ENCODE results near the gene ARHGEF7.

Gene ARHGEF7

DNA sequence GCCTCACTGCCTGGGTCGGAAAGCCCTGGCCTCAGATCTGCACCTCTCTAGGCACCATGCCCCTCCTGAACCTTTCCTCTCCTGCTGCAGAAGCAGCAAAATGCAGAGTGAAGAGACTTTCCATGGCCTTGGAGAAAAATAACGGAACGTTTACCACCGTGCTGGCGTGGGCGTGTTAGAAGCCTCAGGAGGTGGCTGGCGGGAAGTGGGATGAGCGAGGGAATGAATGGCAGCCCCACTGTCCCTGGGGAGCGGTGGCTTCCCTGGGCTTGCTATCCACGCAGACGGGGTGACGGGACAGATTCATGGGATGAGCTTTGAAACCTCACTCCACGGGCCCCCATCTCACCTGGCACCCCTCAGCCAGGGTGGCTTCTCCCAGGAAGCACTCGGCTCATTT, 209.6 kb downstream of the ARHGEF7 start:
- DNase-seq (ENCODE audit: insufficient read length) (no peak), FAIRE-seq (no peak)
- TF ChIP-seq POLR2AphosphoS5 (IDR thresholded peaks at IDR 0.05; ENCODE audit: low read depth, low read length) = no peak
- no peak for TF ChIP-seq TAF1 (IDR thresholded peaks at IDR 0.05; ENCODE audit: borderline replicate concordance, low read depth, low read length)
- TF ChIP-seq POLR2A (IDR thresholded peaks at IDR 0.05; ENCODE audit: low read depth, low read length) = no peak

DNA sequence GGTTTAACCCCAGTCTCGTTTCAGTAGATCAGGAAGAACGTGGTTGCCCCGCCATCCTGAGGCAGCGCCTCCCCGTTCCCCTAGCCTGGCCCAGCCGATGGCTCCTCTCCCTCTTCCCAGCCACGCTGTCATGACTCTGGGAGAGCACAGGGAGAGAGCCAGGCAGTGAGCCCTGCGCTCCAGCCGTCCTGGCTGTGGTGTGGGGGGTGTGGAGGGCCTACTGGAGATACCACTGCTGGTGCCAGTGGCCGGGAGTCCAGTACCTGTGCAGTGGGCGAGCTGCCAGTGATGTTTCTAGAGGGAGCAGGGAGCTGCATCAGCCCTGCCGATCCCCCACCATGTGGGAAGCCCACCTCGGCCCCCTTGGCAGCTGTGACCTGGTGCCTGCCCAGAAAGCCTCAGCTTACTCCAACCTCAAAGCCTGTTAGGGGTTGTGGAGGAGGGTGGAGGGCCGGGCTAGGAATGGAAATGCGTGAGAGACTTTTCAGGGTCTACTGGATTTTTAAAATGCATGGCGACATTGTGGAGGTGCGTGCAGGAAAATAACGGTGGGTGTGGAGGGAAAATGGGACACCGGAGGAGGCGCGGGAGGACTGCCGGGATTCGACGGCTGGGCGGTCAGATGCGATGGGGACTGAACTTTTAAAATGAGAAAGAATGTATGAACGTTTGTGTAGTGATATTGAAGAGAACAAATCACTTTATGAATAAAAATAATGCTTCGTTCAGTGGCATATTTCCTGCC, 210.2 kb downstream of the ARHGEF7 start:
- TF ChIP-seq POLR2AphosphoS5 (IDR thresholded peaks at IDR 0.05; ENCODE audit: low read depth, low read length) = no peak
- no peak for TF ChIP-seq TAF1 (IDR thresholded peaks at IDR 0.05; ENCODE audit: borderline replicate concordance, low read depth, low read length)
- no peak for DNase-seq (ENCODE audit: insufficient read length)
- FAIRE-seq = no peak

DNA sequence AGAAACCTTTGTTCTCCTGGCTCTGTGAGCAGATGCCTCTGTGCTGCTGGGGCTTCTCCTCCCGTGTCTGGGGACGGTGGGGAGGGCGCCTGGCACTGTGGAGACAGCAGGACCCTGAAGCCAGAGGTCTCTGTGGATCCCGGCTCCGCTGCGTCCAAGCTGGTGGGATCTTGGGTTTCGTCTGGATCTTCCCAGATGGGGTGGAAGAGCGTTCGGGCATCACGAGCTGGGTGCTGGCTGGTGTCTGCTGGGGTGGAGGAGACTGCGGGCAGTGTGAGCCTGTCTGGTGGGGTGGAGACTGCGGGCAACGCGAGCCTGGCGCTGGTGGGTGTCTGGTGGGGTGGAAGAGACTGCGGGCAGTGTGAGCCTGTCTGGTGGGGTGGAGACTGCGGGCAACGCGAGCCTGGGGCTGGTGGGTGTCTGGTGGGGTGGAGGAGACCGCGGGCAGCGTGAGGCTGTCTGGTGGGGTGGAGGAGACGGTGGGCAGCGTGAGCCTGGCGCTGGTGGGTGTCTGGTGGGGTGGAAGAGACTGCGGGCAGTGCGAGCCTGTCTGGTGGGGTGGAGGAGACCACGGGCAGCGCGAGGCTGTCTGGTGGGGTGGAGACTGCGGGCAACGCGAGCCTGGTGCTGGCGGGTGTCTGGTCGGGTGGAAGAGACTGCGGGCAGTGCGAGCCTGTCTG, 211.0 kb downstream of the ARHGEF7 start:
- TF ChIP-seq TAF1 (IDR thresholded peaks at IDR 0.05; ENCODE audit: borderline replicate concordance, low read depth, low read length) (no peak), POLR2A (IDR thresholded peaks at IDR 0.05; ENCODE audit: low read depth, low read length) (no peak), POLR2AphosphoS5 (IDR thresholded peaks at IDR 0.05; ENCODE audit: low read depth, low read length) (no peak)
- no peak for FAIRE-seq
- DNase-seq (ENCODE audit: insufficient read length) = no peak

DNA sequence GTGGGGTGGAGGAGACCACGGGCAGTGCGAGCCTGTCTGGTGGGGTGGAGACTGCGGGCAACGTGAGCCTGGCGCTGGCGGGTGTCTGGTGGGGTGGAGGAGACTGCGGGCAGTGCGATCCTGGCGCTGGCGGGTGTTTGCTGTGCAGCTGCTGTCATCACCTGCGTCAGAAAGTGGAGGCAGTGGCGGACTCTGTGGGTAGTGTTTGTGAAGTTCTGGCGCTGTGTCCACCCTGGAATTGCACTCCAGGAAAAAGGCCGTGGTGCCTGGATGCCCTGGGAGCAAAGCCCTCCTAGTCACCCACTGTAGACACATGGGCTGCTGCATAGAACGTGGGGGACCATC, 211.5 kb downstream of the ARHGEF7 start:
- no peak for DNase-seq (ENCODE audit: insufficient read length)
- FAIRE-seq = no peak
- TF ChIP-seq POLR2AphosphoS5 (IDR thresholded peaks at IDR 0.05; ENCODE audit: low read depth, low read length) (no peak), POLR2A (IDR thresholded peaks at IDR 0.05; ENCODE audit: low read depth, low read length) (no peak), TAF1 (IDR thresholded peaks at IDR 0.05; ENCODE audit: borderline replicate concordance, low read depth, low read length) (no peak)

DNA sequence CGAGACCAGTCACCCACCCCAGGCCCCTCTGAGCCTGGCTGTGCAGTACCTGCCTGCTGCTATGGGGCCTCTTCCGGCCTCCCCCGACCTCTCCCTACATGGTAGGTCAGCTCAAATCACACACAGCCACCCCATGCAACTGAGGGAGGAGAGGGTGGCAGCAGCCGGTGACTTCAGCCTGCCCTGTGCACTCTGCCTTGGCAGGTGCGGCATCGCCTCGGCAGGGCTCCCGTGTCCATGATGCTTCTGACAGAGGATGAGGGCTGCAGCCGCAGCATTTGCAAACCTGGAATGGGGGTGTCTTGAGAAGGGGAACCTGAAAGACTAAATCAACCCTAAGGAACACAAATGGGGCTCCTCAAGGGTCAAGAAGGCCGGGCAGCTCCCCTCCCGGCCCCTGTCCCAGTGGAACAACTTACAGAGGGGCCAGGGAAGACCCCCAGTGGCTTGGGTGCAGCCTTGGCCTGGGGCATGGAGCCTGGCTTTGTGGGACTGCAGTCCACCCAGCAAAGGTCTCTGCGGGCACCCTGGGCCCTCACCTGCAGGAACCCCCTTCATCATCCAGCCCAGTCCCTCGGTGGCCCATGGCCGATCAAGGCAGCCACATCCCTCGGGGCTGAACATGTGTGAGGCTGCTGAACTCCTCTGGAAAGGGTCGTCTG, 212.0 kb downstream of the ARHGEF7 start:
- TF ChIP-seq POLR2AphosphoS5 (IDR thresholded peaks at IDR 0.05; ENCODE audit: low read depth, low read length) = no peak
- TF ChIP-seq TAF1 (IDR thresholded peaks at IDR 0.05; ENCODE audit: borderline replicate concordance, low read depth, low read length) = no peak
- no peak for TF ChIP-seq POLR2A (IDR thresholded peaks at IDR 0.05; ENCODE audit: low read depth, low read length)
- DNase-seq (ENCODE audit: insufficient read length) (no peak), FAIRE-seq (no peak)

DNA sequence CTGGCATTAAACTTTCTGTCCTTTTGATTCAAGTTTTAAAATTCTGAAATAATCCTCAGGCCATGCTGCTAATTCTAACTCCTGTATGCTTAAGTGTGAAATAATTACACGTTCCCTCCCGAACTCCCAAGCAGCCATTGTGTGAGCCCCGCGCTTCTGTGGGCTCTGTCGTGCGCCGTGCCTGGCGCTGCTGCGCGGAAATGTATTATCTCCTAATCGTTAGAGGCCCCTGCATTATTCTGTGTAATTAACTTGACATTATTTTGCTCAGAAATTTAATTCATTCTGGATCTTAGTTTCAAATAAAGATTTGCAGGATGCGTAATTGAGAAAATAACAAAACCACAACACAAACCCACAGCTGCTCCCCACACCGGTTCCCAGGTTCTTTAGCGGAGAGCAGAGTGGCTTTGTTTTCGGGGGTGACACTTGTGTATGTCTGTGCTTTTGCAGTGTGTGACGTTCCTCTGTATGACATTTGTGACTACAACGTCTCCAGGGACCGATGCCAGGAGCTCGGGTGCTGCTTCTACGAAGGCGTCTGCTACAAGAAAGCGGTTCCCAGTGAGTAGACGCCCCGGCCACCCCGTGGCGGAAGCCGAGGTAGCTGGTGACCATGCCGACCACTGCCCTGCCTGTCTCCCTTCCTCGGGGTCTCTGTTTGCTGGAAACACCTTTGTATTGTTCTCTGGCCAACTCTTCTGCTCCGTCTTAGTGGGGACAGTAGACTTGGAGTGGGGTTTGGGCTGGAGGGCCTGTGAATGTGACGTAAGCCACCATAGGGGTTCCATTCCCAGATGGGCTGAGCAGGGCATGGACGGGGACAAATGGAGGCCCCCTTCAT, 212.8 kb downstream of the ARHGEF7 start:
- no peak for DNase-seq (ENCODE audit: insufficient read length)
- no peak for TF ChIP-seq POLR2AphosphoS5 (IDR thresholded peaks at IDR 0.05; ENCODE audit: low read depth, low read length)
- no peak for TF ChIP-seq POLR2A (IDR thresholded peaks at IDR 0.05; ENCODE audit: low read depth, low read length)
- FAIRE-seq = no peak

DNA sequence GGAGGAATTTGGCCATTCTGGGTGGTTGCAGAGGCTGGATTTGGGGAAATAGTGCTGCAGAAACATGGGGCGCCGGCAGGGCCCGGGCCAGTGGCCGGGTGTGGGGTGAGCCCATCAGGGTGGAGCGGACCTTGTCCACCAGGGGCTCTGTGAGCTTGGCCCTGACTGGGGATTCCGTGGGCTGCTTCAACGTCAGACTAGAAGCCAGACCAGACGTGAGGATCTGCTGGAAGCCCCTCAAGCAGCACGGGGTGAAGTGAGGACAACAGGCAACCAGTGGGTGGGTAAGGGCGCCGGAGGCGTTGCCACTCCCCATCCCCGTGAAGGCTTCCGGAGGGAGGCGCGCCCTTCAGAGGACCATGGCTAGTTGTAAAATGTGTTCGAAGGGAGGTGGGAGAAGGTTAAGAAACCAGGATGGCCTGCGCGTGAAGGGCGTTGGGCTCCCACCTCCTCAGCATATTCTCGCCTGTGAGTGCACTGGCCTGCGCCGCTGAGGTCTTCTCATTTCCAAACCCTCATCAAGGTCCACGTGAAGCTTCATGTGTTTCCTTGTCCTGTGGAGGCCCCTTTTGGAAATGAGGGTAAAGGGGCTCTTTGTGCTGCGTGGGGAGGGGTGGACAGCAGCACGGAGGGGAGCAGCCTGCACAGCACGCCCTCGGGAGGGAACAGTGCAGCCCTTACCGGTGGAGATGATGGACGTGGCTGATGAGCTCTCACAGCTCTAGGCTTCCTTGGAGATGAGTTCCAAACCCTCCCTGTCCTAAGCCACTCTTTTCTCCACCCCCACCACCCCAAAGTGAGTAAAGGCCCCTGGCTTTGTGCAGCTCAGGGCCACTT, 213.7 kb downstream of the ARHGEF7 start:
- TF ChIP-seq TAF1 (IDR thresholded peaks at IDR 0.05; ENCODE audit: borderline replicate concordance, low read depth, low read length) (no peak), POLR2AphosphoS5 (IDR thresholded peaks at IDR 0.05; ENCODE audit: low read depth, low read length) (no peak), POLR2A (IDR thresholded peaks at IDR 0.05; ENCODE audit: low read depth, low read length) (no peak)
- FAIRE-seq = no peak
- DNase-seq (ENCODE audit: insufficient read length) = no peak

DNA sequence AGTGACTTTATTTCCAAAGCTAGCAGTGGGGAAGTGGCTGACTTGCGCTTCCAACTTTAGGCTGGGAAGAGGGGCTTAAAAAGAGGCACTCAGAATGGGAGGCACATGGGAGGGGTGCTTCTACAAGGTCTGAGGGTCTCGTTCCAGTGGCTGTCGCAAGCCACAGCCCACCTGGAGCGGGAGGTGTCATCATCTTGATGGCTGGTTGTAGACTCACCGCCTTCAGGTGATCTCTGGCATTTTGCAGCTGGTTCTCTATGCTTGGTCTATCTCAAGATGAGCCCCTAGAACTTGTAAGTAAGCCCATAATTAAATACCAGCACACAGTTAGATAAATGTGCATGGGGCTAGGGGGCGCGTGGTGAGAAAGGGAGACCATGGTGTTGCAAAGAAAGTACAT, 214.5 kb downstream of the ARHGEF7 start:
- FAIRE-seq = no peak
- no peak for TF ChIP-seq POLR2AphosphoS5 (IDR thresholded peaks at IDR 0.05; ENCODE audit: low read depth, low read length)
- no peak for TF ChIP-seq POLR2A (IDR thresholded peaks at IDR 0.05; ENCODE audit: low read depth, low read length)
- no peak for TF ChIP-seq TAF1 (IDR thresholded peaks at IDR 0.05; ENCODE audit: borderline replicate concordance, low read depth, low read length)
- DNase-seq (ENCODE audit: insufficient read length) = no peak

DNA sequence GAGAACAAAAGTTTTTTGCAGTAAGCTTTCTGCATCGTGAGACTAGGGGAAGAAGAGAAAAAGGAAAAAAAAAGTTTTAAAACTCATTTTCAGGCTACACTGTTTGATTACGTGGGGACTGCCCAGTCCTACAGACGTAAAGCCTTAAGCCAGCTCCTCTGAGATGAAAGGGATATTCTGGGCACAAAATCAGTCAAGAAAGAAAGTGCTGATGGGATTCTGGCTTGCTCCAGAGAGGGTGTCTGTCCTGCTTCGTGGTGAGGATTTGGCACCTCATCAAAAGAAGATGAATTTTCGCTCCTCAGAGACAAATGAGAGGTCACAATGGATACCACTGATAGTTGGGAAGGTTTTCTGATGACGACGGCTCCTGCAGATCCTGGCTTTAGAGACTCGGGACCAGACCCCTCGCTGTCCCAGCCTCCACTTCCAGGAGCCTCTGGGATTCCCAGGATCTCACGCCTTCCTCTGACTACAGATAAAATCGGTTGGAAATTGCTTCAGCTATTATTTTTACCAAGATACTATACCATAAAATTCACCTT, 215.0 kb downstream of the ARHGEF7 start:
- DNase-seq (ENCODE audit: insufficient read length) = no peak
- TF ChIP-seq POLR2AphosphoS5 (IDR thresholded peaks at IDR 0.05; ENCODE audit: low read depth, low read length) = no peak
- no peak for TF ChIP-seq TAF1 (IDR thresholded peaks at IDR 0.05; ENCODE audit: borderline replicate concordance, low read depth, low read length)
- no peak for TF ChIP-seq POLR2A (IDR thresholded peaks at IDR 0.05; ENCODE audit: low read depth, low read length)
- FAIRE-seq = no peak

DNA sequence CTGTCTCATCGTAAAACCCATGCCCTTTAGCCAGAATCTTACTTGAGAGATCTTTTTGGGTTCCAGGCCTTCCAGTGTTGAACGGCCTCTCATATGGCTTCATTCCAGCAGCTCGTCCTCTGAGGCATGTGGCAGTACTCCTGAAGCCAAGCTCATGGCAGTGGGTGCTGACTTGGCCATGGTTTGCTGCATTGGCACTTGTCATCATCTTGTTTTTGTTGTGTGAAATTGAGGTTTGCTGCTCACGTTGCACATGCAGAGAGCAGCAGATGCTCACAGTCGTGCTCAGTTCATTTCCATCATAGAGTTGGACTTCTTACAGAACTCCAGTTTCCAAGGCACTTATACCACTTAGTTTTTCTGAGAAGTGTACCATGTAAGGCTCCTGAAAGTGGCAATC, 220.2 kb downstream of the ARHGEF7 start:
- no peak for DNase-seq (ENCODE audit: insufficient read length)
- TF ChIP-seq POLR2A (IDR thresholded peaks at IDR 0.05; ENCODE audit: low read depth, low read length) (no peak), TAF1 (IDR thresholded peaks at IDR 0.05; ENCODE audit: borderline replicate concordance, low read depth, low read length) (no peak), POLR2AphosphoS5 (IDR thresholded peaks at IDR 0.05; ENCODE audit: low read depth, low read length) (no peak)
- no peak for FAIRE-seq
